Keratinocyte (primary cell): ENCODE data around the gene SLC38A2. TPM values are rescaled to one million over a fixed set of nuclear protein-coding genes. Genes with fewer than 3 reads are reported as not detected.

Source experiments
- DNase-seq: peaks from one replicate; pipeline ENCODE4 v3.0.0-alpha.2; 2011; ENCODE audit warnings: low read depth, missing footprints, low spot score
- FAIRE-seq: peaks from 2 replicates; lab custom pipeline; 2011; peaks lifted over from hg19 to GRCh38; lab: Jason Lieb, UNC
- H2AFZ ChIP-seq: 2 replicates; pipeline ENCODE4 v1.6.0; 2012; ENCODE audit warnings: low read length, control low read depth, inconsistent platforms; ENCODE audit not compliant: control insufficient read depth
- H3K27ac ChIP-seq: 2 replicates; pipeline ENCODE4 v1.5.1; 2011; ENCODE audit warnings: low read length; ENCODE audit not compliant: control insufficient read depth, insufficient read depth
- H3K27me3 ChIP-seq: 3 replicates; pipeline ENCODE4 v1.6.0; 2011; ENCODE audit warnings: low read length; ENCODE audit not compliant: control insufficient read depth, insufficient read depth; ENCODE audit errors: extremely low read depth
- H3K36me3 ChIP-seq, 2 experiments: 2 replicates in 1 of 2; 3 replicates in 1 of 2; pipeline ENCODE4 v1.5.1; 2011; ENCODE audit warnings: low read length in 2 of 2, mild to moderate bottlenecking in 1 of 2; ENCODE audit not compliant: control insufficient read depth in 2 of 2, insufficient read depth in 2 of 2; ENCODE audit errors: extremely low read depth in 1 of 2
- H3K4me1 ChIP-seq: 3 replicates; pipeline ENCODE4 v1.5.1; 2011; ENCODE audit warnings: low read length; ENCODE audit not compliant: control insufficient read depth, insufficient read depth; ENCODE audit errors: extremely low read depth
- H3K4me2 ChIP-seq: 3 replicates; pipeline ENCODE4 v1.6.0; 2011; ENCODE audit warnings: low read depth, low read length; ENCODE audit not compliant: control insufficient read depth, insufficient read depth; ENCODE audit errors: extremely low read depth
- H3K4me3 ChIP-seq, 3 experiments: fragments of 200-600 bp in 1 of 3; sonication (generic) in 1 of 3; 2 replicates in 2 of 3; 3 replicates in 1 of 3; pipeline ENCODE4 v1.5.1; 2011 to 2016; ENCODE audit warnings: low read length in 3 of 3, mild to moderate bottlenecking in 3 of 3, control low read depth in 2 of 3, inconsistent platforms in 1 of 3, low read depth in 1 of 3, mixed read lengths in 1 of 3, mixed run types in 1 of 3, moderate library complexity in 1 of 3; ENCODE audit not compliant: control insufficient read depth in 2 of 3, insufficient read depth in 2 of 3; ENCODE audit errors: extremely low read depth in 1 of 3
- H3K79me2 ChIP-seq: 2 replicates; pipeline ENCODE4 v1.6.0; 2012; ENCODE audit warnings: low read length; ENCODE audit not compliant: control insufficient read depth, insufficient read depth
- H3K9ac ChIP-seq: 3 replicates; pipeline ENCODE4 v1.6.0; 2011; ENCODE audit warnings: low read length; ENCODE audit not compliant: control insufficient read depth, insufficient read depth; ENCODE audit errors: extremely low read depth
- H3K9me1 ChIP-seq: 3 replicates; pipeline ENCODE4 v1.6.0; 2011; ENCODE audit warnings: low read length; ENCODE audit not compliant: control insufficient read depth, insufficient read depth; ENCODE audit errors: extremely low read depth
- H3K9me3 ChIP-seq: 2 replicates; pipeline ENCODE4 v1.5.1; 2012; ENCODE audit warnings: low read depth, low read length; ENCODE audit not compliant: control insufficient read depth
- H4K20me1 ChIP-seq: 3 replicates; pipeline ENCODE4 v1.6.0; 2011; ENCODE audit warnings: low read length; ENCODE audit not compliant: control insufficient read depth, insufficient read depth; ENCODE audit errors: extremely low read depth
- CTCF ChIP-seq, 3 experiments: IDR thresholded peaks in 1 of 3; conservative IDR thresholded peaks in 1 of 3; optimal IDR thresholded peaks in 1 of 3; 2 replicates in 2 of 3; 3 replicates in 1 of 3; pipeline versions ENCODE3 to v1.5.1; 2011; ENCODE audit warnings: low read length in 3 of 3, mild to moderate bottlenecking in 3 of 3, moderate library complexity in 2 of 3, control low read depth in 1 of 3, inconsistent platforms in 1 of 3; ENCODE audit not compliant: insufficient read depth in 2 of 3; ENCODE audit errors: extremely low read depth in 1 of 3
- EZH2 ChIP-seq: IDR thresholded peaks from one replicate; pipeline ENCODE4 v1.6.1; 2012; ENCODE audit warnings: inconsistent platforms, mild to moderate bottlenecking, low read length, moderate library complexity
- dilution Hi-C: fragments of 300-500 bp; cut with MboI; formaldehyde crosslinking; loops from one replicate; pipeline ENCODE4 v1.7.0; 2020; ENCODE audit warnings: low sequenced_read_pairs; ENCODE audit not compliant: extremely low pct_ligation_motif_present
- polyA plus RNA-seq, 5 experiments: library from polyadenylated mRNA; depleted of rRNA in 3 of 5; stranded (reverse) in 3 of 5; stranded (forward) in 1 of 5; unstranded in 1 of 5; fragments of >200 nt; gene quantifications; 1 replicate in 1 of 5; 2 replicates in 3 of 5; 3 replicates in 1 of 5; pipeline versions ENCODE4 v1.2.1 to v1.2.3, GENCODE V29; 2011 to 2012; ENCODE audit warnings: missing spikeins in 2 of 5, low read depth in 1 of 5, low replicate concordance in 1 of 5

Gene SLC38A2
- polyA plus RNA-seq, 1 donor (not counting 4 experiments of a cell fraction or from before 2014, with no cell fraction given) = 577 TPM

- H3K9ac ChIP-seq = peak overlapping the region; percentile 91
- peaks cover 3% of the 10 kb centered on the region for H3K79me2 ChIP-seq
- dilution Hi-C loops = no loop called here
- FAIRE-seq = no peak
- H3K4me1 ChIP-seq = peaks cover 45% of the 10 kb centered on the region
- no peaks in the 10 kb centered on the region for H4K20me1 ChIP-seq
- no peaks in the 10 kb centered on the region for H3K27me3 ChIP-seq
- peak overlapping the region; percentile 96 for H3K27ac ChIP-seq
- H3K9me3 ChIP-seq = no peaks in the 10 kb centered on the region
- TF ChIP-seq CTCF (optimal IDR thresholded peaks at IDR 0.05 in 1 of 3, IDR thresholded peaks at IDR 0.05 in 1 of 3, conservative IDR thresholded peaks at IDR 0.05 in 1 of 3; ENCODE audit: extremely low read depth in 1 of 3, insufficient read depth in 2 of 3, low read length in 3 of 3) (no peak), EZH2 (no peak)
- H3K4me2 ChIP-seq = peak overlapping the region; percentile 94
- peak overlapping the region; percentile 28 for H2AFZ ChIP-seq
- H3K4me3 ChIP-seq = peak overlapping the region; percentile 59 to 77 (median 74)
- H3K9me1 ChIP-seq = no peaks in the 10 kb centered on the region
- DNase-seq = no peak
- no peaks in the 10 kb centered on the region for H3K36me3 ChIP-seq
Observed at GRCh38 chr12:46382408-46382963, 9.9 kb upstream of the SLC38A2 start.

GRCh38 chr12:46380881-46381280 lies 8.3 kb upstream of the SLC38A2 start:
- no peak for DNase-seq
- Histone ChIP-seq H3K27ac (no peak overlapping the region), H3K9me3 (no peaks in the 10 kb centered on the region), H3K27me3 (no peaks in the 10 kb centered on the region), H3K79me2 (peaks cover 3% of the 10 kb centered on the region), H3K4me2 (no peak overlapping the region), H3K9me1 (no peaks in the 10 kb centered on the region), H3K4me1 (peaks cover 29% of the 10 kb centered on the region), H2AFZ (no peak overlapping the region), H4K20me1 (no peaks in the 10 kb centered on the region), H3K36me3 (no peaks in the 10 kb centered on the region), H3K4me3 (no peak overlapping the region), H3K9ac (no peak overlapping the region)
- FAIRE-seq = no peak
- TF ChIP-seq CTCF (optimal IDR thresholded peaks at IDR 0.05 in 1 of 3, IDR thresholded peaks at IDR 0.05 in 1 of 3, conservative IDR thresholded peaks at IDR 0.05 in 1 of 3; ENCODE audit: extremely low read depth in 1 of 3, insufficient read depth in 2 of 3, low read length in 3 of 3) (no peak), EZH2 (no peak)
- dilution Hi-C loops = no loop called here
